HEK293 (cell line): Measurements from ENCODE around the gene TAS2R16.

Experiments
- CTCF ChIA-PET: fragments of 350-600 bp; formaldehyde crosslinking; extraction: SDS; loops from one replicate; lab custom pipeline; 2021; ENCODE audit warnings: antibody characterized with exemption; lab: Yijun Ruan, JAX
- POLR2A ChIA-PET: fragments of 300-600 bp; formaldehyde crosslinking; extraction: SDS; loops from one replicate; lab custom pipeline; 2020; ENCODE audit warnings: antibody characterized with exemption, inconsistent platforms; lab: Yijun Ruan, JAX
- H3K27ac ChIP-seq: fragments of 200-500 bp; sonication (Bioruptor generic); 2 replicates; pipeline ENCODE4 v1.5.1; 2014; ENCODE audit warnings: low read depth, low read length, control low read depth, inconsistent platforms; ENCODE audit errors: extremely low read depth
- H3K36me3 ChIP-seq, 2 experiments: fragments of 200-500 bp in 1 of 2; sonication (Bioruptor generic) in 1 of 2; 1 replicate in 1 of 2; 2 replicates in 1 of 2; pipeline ENCODE4 v1.5.1; 2014 to 2017; ENCODE audit warnings: inconsistent platforms in 2 of 2, low read length in 2 of 2; ENCODE audit not compliant: control insufficient read depth in 2 of 2, insufficient read depth in 1 of 2
- H3K4me1 ChIP-seq: fragments of 200-500 bp; sonication (Bioruptor generic); 2 replicates; pipeline ENCODE4 v1.5.1; 2014; ENCODE audit warnings: mild to moderate bottlenecking, low read length, inconsistent platforms; ENCODE audit not compliant: control insufficient read depth, insufficient read depth
- H3K4me3 ChIP-seq: 2 replicates; pipeline ENCODE4 v1.5.1; 2011; ENCODE audit warnings: low read depth, mild to moderate bottlenecking, control low read depth, low read length, moderate library complexity
- H3K9me3 ChIP-seq: fragments of 200-500 bp; sonication (Bioruptor generic); 2 replicates; pipeline ENCODE4 v1.5.1; 2014; ENCODE audit warnings: low read depth, low read length, inconsistent platforms; ENCODE audit not compliant: control insufficient read depth, insufficient read depth
- EGR2 ChIP-seq: fragments of 450-650 bp; formaldehyde crosslinking; IDR thresholded peaks from 2 replicates; pipeline ENCODE4 v1.5.1; 2016; ENCODE audit warnings: low read depth, missing biosample characterization, missing genetic modification characterization
- GFI1B ChIP-seq: fragments of 450-650 bp; formaldehyde crosslinking; IDR thresholded peaks from 2 replicates; pipeline ENCODE4 v1.5.1; 2016; ENCODE audit warnings: missing biosample characterization, missing genetic modification characterization
- OSR2 ChIP-seq: fragments of 450-650 bp; formaldehyde crosslinking; IDR thresholded peaks from 2 replicates; pipeline ENCODE4 v1.5.1; 2016; ENCODE audit warnings: missing biosample characterization, missing genetic modification characterization
- ZBTB21 ChIP-seq: fragments of 450-650 bp; formaldehyde crosslinking; IDR thresholded peaks from 2 replicates; pipeline ENCODE4 v1.5.1; 2017; ENCODE audit warnings: missing biosample characterization, missing genetic modification characterization
- ZBTB7A ChIP-seq: fragments of 450-650 bp; formaldehyde crosslinking; IDR thresholded peaks from 2 replicates; pipeline ENCODE4 v1.5.1; 2016; ENCODE audit warnings: low read depth, missing biosample characterization, missing genetic modification characterization
- ZNF214 ChIP-seq: fragments of 450-650 bp; formaldehyde crosslinking; IDR thresholded peaks from 2 replicates; pipeline ENCODE4 v1.5.1; 2017; ENCODE audit warnings: missing biosample characterization, mild to moderate bottlenecking, missing genetic modification characterization, borderline replicate concordance
- ZNF221 ChIP-seq: fragments of 450-650 bp; formaldehyde crosslinking; IDR thresholded peaks from 2 replicates; pipeline ENCODE4 v1.5.1; 2017; ENCODE audit warnings: missing biosample characterization, missing genetic modification characterization, borderline replicate concordance
- ZNF26 ChIP-seq: fragments of 450-650 bp; formaldehyde crosslinking; IDR thresholded peaks from 2 replicates; pipeline ENCODE4 v1.5.1; 2016; ENCODE audit warnings: missing biosample characterization, missing genetic modification characterization
- ZNF280D ChIP-seq: fragments of 450-650 bp; formaldehyde crosslinking; IDR thresholded peaks from 2 replicates; pipeline ENCODE4 v1.5.1; 2016; ENCODE audit warnings: missing biosample characterization, missing genetic modification characterization
- ZNF341 ChIP-seq: fragments of 450-650 bp; formaldehyde crosslinking; IDR thresholded peaks from 2 replicates; pipeline ENCODE4; 2016; ENCODE audit warnings: low read depth, missing biosample characterization, missing genetic modification characterization
- ZNF513 ChIP-seq: fragments of 450-650 bp; IDR thresholded peaks from 2 replicates; pipeline ENCODE4 v1.5.1; 2018; ENCODE audit warnings: missing biosample characterization, missing genetic modification characterization
- ZNF521 ChIP-seq: fragments of 450-650 bp; formaldehyde crosslinking; IDR thresholded peaks from 2 replicates; pipeline ENCODE4 v1.5.1; 2017; ENCODE audit warnings: missing biosample characterization, mild to moderate bottlenecking, missing genetic modification characterization
- ZNF692 ChIP-seq: fragments of 450-650 bp; formaldehyde crosslinking; IDR thresholded peaks from 2 replicates; pipeline ENCODE4 v1.5.1; 2016; ENCODE audit warnings: missing biosample characterization, missing genetic modification characterization
- ZNF837 ChIP-seq: fragments of 450-650 bp; formaldehyde crosslinking; IDR thresholded peaks from 2 replicates; pipeline ENCODE4 v1.5.1; 2016; ENCODE audit warnings: missing biosample characterization, missing genetic modification characterization
- TF ChIP-seq, protein P1 (sequence below): fragments of 450-650 bp; IDR thresholded peaks from 2 replicates; pipeline ENCODE4 v1.5.1; 2018; ENCODE audit warnings: missing biosample characterization, mild to moderate bottlenecking, missing genetic modification characterization
- TF ChIP-seq, protein P2 (sequence below): sonication (generic); formaldehyde crosslinking; IDR thresholded peaks from 2 replicates; pipeline ENCODE4 v1.8.1; 2022; ENCODE audit warnings: mild to moderate bottlenecking, moderate library complexity, missing genetic modification reagents

The TAS2R16 gene

DNA sequence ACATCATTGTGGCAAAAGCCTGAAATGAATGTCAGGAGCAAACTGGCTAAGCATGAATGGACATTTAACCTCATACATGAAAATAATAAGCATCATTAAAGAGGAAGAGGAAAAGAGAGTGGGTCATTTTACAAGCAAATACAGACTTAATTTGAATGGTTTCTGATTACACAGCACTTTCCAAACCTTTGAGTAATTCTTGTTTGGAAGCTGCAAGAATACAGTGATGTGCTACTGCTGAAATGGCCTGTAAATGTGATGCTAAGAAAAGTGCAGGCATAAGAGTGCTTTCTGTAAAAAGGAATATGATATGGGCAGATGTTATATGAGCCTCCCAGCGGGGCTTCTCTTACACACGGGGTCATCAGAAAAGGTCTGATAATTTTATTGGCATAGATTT lies 30.2 kb downstream of the TAS2R16 start:
- CTCF ChIA-PET = no interaction called here
- peaks cover 8% of the 10 kb centered on the region for H3K4me1 ChIP-seq

More for the DNA sequence above, 30.2 kb downstream of the TAS2R16 start:
- Histone ChIP-seq H3K36me3 (no peaks in the 10 kb centered on the region), H3K9me3 (no peaks in the 10 kb centered on the region), H3K27ac (no peak overlapping the region), H3K4me3 (no peak overlapping the region)
- no peak for TF ChIP-seq ZNF26 (tag by site-specific recombination)
- TF ChIP-seq ZNF837 (tag by site-specific recombination) = no peak
- TF ChIP-seq, protein P1, sequence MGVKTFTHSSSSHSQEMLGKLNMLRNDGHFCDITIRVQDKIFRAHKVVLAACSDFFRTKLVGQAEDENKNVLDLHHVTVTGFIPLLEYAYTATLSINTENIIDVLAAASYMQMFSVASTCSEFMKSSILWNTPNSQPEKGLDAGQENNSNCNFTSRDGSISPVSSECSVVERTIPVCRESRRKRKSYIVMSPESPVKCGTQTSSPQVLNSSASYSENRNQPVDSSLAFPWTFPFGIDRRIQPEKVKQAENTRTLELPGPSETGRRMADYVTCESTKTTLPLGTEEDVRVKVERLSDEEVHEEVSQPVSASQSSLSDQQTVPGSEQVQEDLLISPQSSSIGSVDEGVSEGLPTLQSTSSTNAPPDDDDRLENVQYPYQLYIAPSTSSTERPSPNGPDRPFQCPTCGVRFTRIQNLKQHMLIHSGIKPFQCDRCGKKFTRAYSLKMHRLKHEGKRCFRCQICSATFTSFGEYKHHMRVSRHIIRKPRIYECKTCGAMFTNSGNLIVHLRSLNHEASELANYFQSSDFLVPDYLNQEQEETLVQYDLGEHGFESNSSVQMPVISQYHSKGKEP = peak; percentile 46; the same call in 1 of the 2 replicates
- no peak for TF ChIP-seq ZNF521 (tag by site-specific recombination)
- TF ChIP-seq ZNF280D (tag by site-specific recombination) = no peak
- TF ChIP-seq, protein P2, sequence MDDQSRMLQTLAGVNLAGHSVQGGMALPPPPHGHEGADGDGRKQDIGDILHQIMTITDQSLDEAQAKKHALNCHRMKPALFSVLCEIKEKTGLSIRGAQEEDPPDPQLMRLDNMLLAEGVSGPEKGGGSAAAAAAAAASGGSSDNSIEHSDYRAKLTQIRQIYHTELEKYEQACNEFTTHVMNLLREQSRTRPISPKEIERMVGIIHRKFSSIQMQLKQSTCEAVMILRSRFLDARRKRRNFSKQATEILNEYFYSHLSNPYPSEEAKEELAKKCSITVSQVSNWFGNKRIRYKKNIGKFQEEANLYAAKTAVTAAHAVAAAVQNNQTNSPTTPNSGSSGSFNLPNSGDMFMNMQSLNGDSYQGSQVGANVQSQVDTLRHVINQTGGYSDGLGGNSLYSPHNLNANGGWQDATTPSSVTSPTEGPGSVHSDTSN (CRISPR knock-in tag) = no peak
- no peak for TF ChIP-seq ZNF692 (tag by site-specific recombination)
- no peak for TF ChIP-seq ZNF341
- no peak for TF ChIP-seq ZBTB21
- TF ChIP-seq OSR2 (tag by site-specific recombination) = peak; percentile 57; the same call in 1 of the 2 replicates
- TF ChIP-seq ZBTB7A (tag by site-specific recombination) = no peak
- TF ChIP-seq ZNF221 (tag by site-specific recombination) = no peak
- TF ChIP-seq GFI1B = no peak
- no peak for TF ChIP-seq ZNF214 (tag by site-specific recombination)
- no peak for TF ChIP-seq EGR2 (tag by site-specific recombination)
- peak; percentile 26; the same call in 1 of the 2 replicates for TF ChIP-seq ZNF513
- POLR2A ChIA-PET = no interaction called here
